Gastroesophageal sphincter (tissue), 4 donors: ENCODE data around the gene MRPS23. TPM values are rescaled to one million over a fixed set of nuclear protein-coding genes. Genes with fewer than 3 reads are reported as not detected.

ENCODE experiments used
- ATAC-seq: fragments of 150-250 bp; one replicate; pipeline ENCODE4 v1.9.1; 2016; ENCODE audit warnings: mild to moderate bottlenecking, moderate library complexity
- H3K27ac ChIP-seq, 4 donors: fragments of 200-600 bp; sonication (generic) in 3 of 4; 1 replicate in 3 of 4; 2 replicates in 1 of 4; pipeline ENCODE4 v1.5.1; 2016 to 2019
- H3K27me3 ChIP-seq: fragments of 200-600 bp; sonication (generic); one replicate; pipeline ENCODE4 v1.5.1; 2019
- H3K36me3 ChIP-seq, 2 donors: fragments of 200-600 bp; sonication (generic); one replicate each; pipeline ENCODE4 v1.5.1; 2019; ENCODE audit warnings: control low read depth in 1 of 2
- H3K4me1 ChIP-seq, 3 donors: fragments of 200-600 bp; sonication (generic); 1 replicate in 2 of 3; 2 replicates in 1 of 3; pipeline ENCODE4 v1.5.1; 2016 to 2019; ENCODE audit warnings: control low read depth in 2 of 3
- H3K4me3 ChIP-seq, 2 donors: fragments of 200-600 bp; sonication (generic); one replicate each; pipeline ENCODE4 v1.5.1; 2019; ENCODE audit warnings: mild to moderate bottlenecking in 1 of 2, moderate library complexity in 1 of 2
- H3K9me3 ChIP-seq, 3 donors: fragments of 200-600 bp; sonication (generic); one replicate each; pipeline ENCODE4 v1.5.1; 2017 to 2019; ENCODE audit warnings: control low read depth in 2 of 3
- EP300 ChIP-seq: sonication (generic); formaldehyde crosslinking; IDR thresholded peaks from one replicate; pipeline ENCODE4 v1.6.1; 2017; ENCODE audit warnings: antibody characterized with exemption, mild to moderate bottlenecking
- POLR2A ChIP-seq, 2 donors: fragments of 450-650 bp; IDR thresholded peaks; one replicate each; pipeline ENCODE4 v1.6.1; 2017; ENCODE audit warnings: antibody characterized with exemption in 2 of 2, mild to moderate bottlenecking in 2 of 2, moderate library complexity in 1 of 2
- POLR2AphosphoS5 ChIP-seq: sonication (generic); formaldehyde crosslinking; IDR thresholded peaks from one replicate; pipeline ENCODE4 v1.6.1; 2017; ENCODE audit warnings: antibody characterized with exemption
- WGBS, 2 donors: methylation state at CpG; one replicate each; pipeline ENCODE4 v1.1.5; 2018; ENCODE audit warnings: low coverage in 1 of 2; 5-methylcytosine and 5-hydroxymethylcytosine counted together
- total RNA-seq, 4 donors: library from RNA; depleted of rRNA; stranded (reverse); fragments of >200 nt; gene quantifications; one replicate each; pipeline ENCODE4 v1.1.0, GENCODE V29; 2016
- TF ChIP-seq, protein P1 (sequence below), 4 experiments: fragments of 200-600 bp in 2 of 4; fragments of 450-650 bp in 2 of 4; sonication (generic) in 1 of 4; IDR thresholded peaks; one replicate each; pipeline ENCODE4 v1.5.1; 2017 to 2019; ENCODE audit warnings: antibody characterized with exemption in 4 of 4, mild to moderate bottlenecking in 2 of 4, moderate library complexity in 2 of 4

MRPS23 gene
- total RNA-seq, 4 donors from 2014 or later = 23.0 to 24.8 (median 24.5) TPM

GRCh38 chr17:57838857-57839570, 10.8 kb downstream of the MRPS23 start:
- TF ChIP-seq POLR2A (IDR thresholded peaks at IDR 0.05) = no peak
- TF ChIP-seq, protein P1, sequence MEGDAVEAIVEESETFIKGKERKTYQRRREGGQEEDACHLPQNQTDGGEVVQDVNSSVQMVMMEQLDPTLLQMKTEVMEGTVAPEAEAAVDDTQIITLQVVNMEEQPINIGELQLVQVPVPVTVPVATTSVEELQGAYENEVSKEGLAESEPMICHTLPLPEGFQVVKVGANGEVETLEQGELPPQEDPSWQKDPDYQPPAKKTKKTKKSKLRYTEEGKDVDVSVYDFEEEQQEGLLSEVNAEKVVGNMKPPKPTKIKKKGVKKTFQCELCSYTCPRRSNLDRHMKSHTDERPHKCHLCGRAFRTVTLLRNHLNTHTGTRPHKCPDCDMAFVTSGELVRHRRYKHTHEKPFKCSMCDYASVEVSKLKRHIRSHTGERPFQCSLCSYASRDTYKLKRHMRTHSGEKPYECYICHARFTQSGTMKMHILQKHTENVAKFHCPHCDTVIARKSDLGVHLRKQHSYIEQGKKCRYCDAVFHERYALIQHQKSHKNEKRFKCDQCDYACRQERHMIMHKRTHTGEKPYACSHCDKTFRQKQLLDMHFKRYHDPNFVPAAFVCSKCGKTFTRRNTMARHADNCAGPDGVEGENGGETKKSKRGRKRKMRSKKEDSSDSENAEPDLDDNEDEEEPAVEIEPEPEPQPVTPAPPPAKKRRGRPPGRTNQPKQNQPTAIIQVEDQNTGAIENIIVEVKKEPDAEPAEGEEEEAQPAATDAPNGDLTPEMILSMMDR (IDR thresholded peaks at IDR 0.05) = no peak
- Histone ChIP-seq H3K9me3 (no peaks in the 10 kb centered on the region), H3K27me3 (no peaks in the 10 kb centered on the region), H3K36me3 (peaks cover 6 to 64% of the 10 kb centered on the region in 2 donors), H3K4me3 (no peak overlapping the region), H3K4me1 (peaks cover 0 to 31% (median 0%) of the 10 kb centered on the region in 3 donors), H3K27ac (peak overlapping the region; percentile 21 to 89 (median 67))
- 71 to 75% methylated on average over 3 to 4 of the region's 6 CpGs for WGBS, 2 donors
- no peak for ATAC-seq

DNA sequence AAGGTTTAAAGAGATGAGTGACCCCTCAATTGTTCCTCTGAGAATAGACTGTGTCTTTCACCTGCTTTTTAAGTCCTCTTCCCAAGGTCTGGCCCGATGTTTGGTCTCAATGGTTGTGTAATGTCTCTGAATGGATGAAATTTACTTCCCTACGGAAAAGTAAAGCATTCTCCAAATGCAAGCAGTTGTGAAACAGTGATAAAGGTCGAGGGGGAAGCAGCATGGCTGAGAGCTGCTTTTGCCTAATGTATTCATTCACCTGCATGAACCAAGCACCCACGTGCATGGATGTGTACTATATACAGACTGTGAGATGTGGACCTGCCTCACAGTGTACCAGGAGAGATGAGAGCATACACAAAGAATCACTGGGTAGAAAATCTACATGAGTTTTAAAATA, 11.4 kb downstream of the MRPS23 start:
- Histone ChIP-seq H3K27me3 (no peaks in the 10 kb centered on the region), H3K4me3 (no peak overlapping the region), H3K9me3 (no peaks in the 10 kb centered on the region), H3K4me1 (peaks cover 0 to 36% (median 0%) of the 10 kb centered on the region in 3 donors), H3K27ac (peak overlapping the region; percentile 21 to 89 (median 67)), H3K36me3 (peaks cover 6 to 61% of the 10 kb centered on the region in 2 donors)
- no peak for TF ChIP-seq POLR2AphosphoS5
- no peak for TF ChIP-seq EP300
- TF ChIP-seq POLR2A (IDR thresholded peaks at IDR 0.05) = no peak
- TF ChIP-seq, protein P1 (IDR thresholded peaks at IDR 0.05) = no peak
- ATAC-seq = no peak
- 63 to 76% methylated on average over 4 of the region's 4 CpGs for WGBS, 2 donors

- Histone ChIP-seq H3K4me3 (no peak overlapping the region), H3K27ac (peak overlapping the region; percentile 77 to 89 (median 88)), H3K9me3 (no peaks in the 10 kb centered on the region), H3K27me3 (no peaks in the 10 kb centered on the region), H3K36me3 (peaks cover 2 to 33% of the 10 kb centered on the region in 2 donors), H3K4me1 (peaks cover 0 to 58% (median 0%) of the 10 kb centered on the region in 3 donors)
- 89% methylated on average over 2 of the region's 2 CpGs; no CpG with 5 or more reads in 1 of the 2 donors for WGBS, 2 donors
- ATAC-seq = no peak
- no peak for TF ChIP-seq POLR2AphosphoS5
- no peak for TF ChIP-seq EP300
- TF ChIP-seq, protein P1 (IDR thresholded peaks at IDR 0.05) = no peak
- TF ChIP-seq POLR2A (IDR thresholded peaks at IDR 0.05) = no peak
These were observed 14.4 kb downstream of the MRPS23 start for GRCh38 chr17:57835333-57835900.

DNA sequence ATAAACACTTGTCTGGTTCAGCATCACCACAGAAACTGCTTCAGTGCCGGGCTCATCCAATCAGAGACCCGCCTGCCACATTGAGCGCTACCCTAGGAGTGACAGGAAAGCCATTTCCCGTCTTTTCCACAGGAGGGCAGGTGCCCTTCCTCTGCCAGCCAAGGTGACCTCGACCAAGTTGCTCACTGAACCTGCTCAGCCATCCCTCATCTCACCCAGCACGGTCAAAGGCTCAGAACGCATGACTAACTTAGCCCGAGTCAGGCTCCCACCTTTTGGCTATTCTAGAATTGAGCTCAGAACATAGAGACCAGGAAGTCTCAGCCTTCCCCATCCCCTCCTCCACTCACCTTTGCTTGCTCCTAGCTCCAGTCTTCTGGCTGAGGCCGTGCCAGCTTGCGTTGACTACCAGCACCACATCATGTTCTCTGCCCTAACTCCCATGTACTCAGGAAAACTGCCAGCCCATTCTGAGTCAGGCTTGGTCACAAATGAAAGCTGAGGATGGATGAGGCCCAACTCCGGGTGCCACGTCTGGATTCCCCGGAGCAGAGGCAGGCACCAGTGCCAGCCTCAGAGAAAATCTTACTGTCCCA, 15.6 kb downstream of the MRPS23 start:
- H3K36me3 ChIP-seq = peaks cover 1 to 21% of the 10 kb centered on the region in 2 donors
- TF ChIP-seq, protein P1 (IDR thresholded peaks at IDR 0.05) = peak in 3 of 4 experiments; percentile 7 to 28 (median 18)
- peak; percentile 80 for TF ChIP-seq POLR2AphosphoS5
- no peak for TF ChIP-seq POLR2A (IDR thresholded peaks at IDR 0.05)
- no peak overlapping the region for H3K4me3 ChIP-seq
- peaks cover 0 to 57% (median 0%) of the 10 kb centered on the region in 3 donors for H3K4me1 ChIP-seq
- ATAC-seq = peak; percentile 76
- no peaks in the 10 kb centered on the region for H3K27me3 ChIP-seq
- 39 to 75% methylated on average over 4 to 5 of the region's 13 CpGs for WGBS, 2 donors
- peak overlapping the region; percentile 77 to 89 (median 88) for H3K27ac ChIP-seq
- H3K9me3 ChIP-seq = no peaks in the 10 kb centered on the region
